GM19351 (cell line): Measurements from ENCODE around the gene PRICKLE4.

Experiments
- ATAC-seq: cut with Tn5 transposase; IDR thresholded peaks from one replicate; pipeline ENCODE4 v1.9.1; 2021; ENCODE audit warnings: mild to moderate bottlenecking, moderate library complexity; ENCODE audit not compliant: unreplicated experiment

Gene PRICKLE4

DNA sequence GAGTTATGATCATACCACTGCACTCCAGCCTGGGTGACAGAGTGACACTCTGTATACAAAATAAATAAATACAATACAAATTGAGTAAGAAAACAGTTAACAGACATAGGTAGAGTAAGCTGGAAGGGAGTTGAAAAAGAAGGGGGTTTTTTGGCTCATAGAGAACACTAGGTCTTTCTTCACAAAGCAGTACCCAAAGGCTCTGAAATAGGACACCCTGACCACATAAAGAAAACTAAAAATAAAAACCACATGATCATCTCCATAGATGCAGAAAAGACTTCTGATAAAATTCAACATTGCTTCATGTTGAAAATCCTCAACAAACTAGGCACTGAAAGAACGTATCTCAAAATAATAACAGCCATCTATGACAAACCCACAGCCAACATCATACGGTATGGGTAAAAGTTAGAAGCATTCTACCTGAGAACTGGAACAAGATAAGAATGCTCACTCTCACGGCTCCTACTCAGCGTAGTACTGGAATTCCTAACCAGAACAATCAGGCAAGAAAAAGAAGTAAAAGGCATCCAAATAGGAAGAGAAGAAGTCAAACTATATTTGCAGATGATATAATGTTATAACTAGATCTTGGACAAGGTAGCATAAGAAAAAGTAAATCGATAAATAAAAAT, 55.6 kb downstream of the PRICKLE4 start:
- ATAC-seq, result no peak

DNA sequence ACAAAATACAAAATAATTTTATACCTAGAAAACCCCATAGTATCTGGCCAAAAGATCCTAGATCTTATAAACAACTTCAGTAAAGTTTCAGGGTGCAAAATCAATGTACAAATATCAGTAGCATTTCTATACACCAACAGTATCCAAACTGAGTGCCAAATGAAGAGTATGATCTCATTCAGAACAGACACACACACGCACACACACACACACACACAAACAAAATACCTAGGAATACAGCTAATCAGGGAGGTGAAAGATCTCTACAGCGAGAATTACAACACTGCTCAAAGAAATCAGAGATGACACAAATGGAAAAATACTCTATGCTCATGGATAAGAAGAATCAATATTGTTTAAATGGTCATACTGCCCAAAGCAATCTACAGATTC, 56.1 kb downstream of the PRICKLE4 start:
- ATAC-seq, result no peak
